Ovary (tissue), 9 donors: ENCODE measurements around the gene MYO1B. TPM values are rescaled to one million over a fixed set of nuclear protein-coding genes. Genes with fewer than 3 reads are reported as not detected.

Experiments used
- DNase-seq, 5 donors: peaks; one replicate each; pipeline ENCODE4 v3.0.0-alpha.2; 2019 to 2020
- H3K27ac ChIP-seq, 2 donors: fragments of 200-600 bp; one replicate each; pipeline versions ENCODE4 v1.5.1 to v1.8.0; 2019 to 2022
- H3K27me3 ChIP-seq: fragments of 200-600 bp; one replicate; pipeline ENCODE4 v1.8.0; 2022
- H3K36me3 ChIP-seq: fragments of 200-600 bp; sonication (generic); one replicate; pipeline ENCODE4 v1.5.1; 2019
- H3K4me1 ChIP-seq: one replicate; pipeline ENCODE4 v1.8.1; 2013; ENCODE audit warnings: mild to moderate bottlenecking, moderate library complexity; ENCODE audit not compliant: insufficient read depth
- H3K4me3 ChIP-seq: fragments of 200-600 bp; sonication (generic); one replicate; pipeline ENCODE4 v1.5.1; 2017
- H3K9me3 ChIP-seq, 2 donors: fragments of 200-600 bp in 1 of 2; sonication (generic) in 1 of 2; one replicate each; pipeline versions ENCODE4 v1.5.1 to v1.8.1; 2013 to 2019; ENCODE audit warnings: mild to moderate bottlenecking in 1 of 2, moderate library complexity in 1 of 2
- EP300 ChIP-seq: sonication (generic); formaldehyde crosslinking; IDR thresholded peaks from one replicate; pipeline ENCODE4 v1.6.1; 2017; ENCODE audit warnings: antibody characterized with exemption
- POLR2A ChIP-seq: fragments of 450-650 bp; IDR thresholded peaks from one replicate; pipeline ENCODE4 v1.6.1; 2017; ENCODE audit warnings: antibody characterized with exemption, mild to moderate bottlenecking, moderate library complexity
- WGBS, 3 donors: extraction: QIAGEN DNeasy Blood & Tissue Kit in 1 of 3; methylation state at CpG; one replicate each; pipeline versions ENCODE4 v1.1.5 to v1.1.7; 2013 to 2017; 5-methylcytosine and 5-hydroxymethylcytosine counted together
- intact Hi-C, 4 donors: fragments of 100-400 bp; cut with DNase I; formaldehyde crosslinking; loops; one replicate each; pipeline versions ENCODE4 v1.11.0 to v1.15.1; 2022 to 2023
- polyA plus RNA-seq, 2 donors: library from polyadenylated mRNA; stranded (reverse); fragments of 200-250 nt in 1 of 2; fragments of 350-450 nt in 1 of 2; fragmentation: Illumina TruSeq in 1 of 2; extraction: RNeasy Lipid Tissue Mini Kit (QIAGEN cat#74804) in 1 of 2; gene quantifications; one replicate each; pipeline ENCODE4 v1.2.3, GENCODE V29; 2013 to 2014
- total RNA-seq, 7 donors: library from RNA; depleted of rRNA in 2 of 7; stranded (reverse); fragments of >200 nt in 2 of 7; fragmentation: NEBNext Ultra II Directional in 3 of 7; extraction: Animal tissue kit (Norgen Biotek cat#: 25700) in 3 of 7; gene quantifications; one replicate each; pipeline versions ENCODE4 v1.1.0 to v1.2.4, GENCODE V29; 2016 to 2023
- TF ChIP-seq, protein P1 (sequence below), 3 donors: fragments of 450-650 bp in 2 of 3; fragments of 200-600 bp in 1 of 3; IDR thresholded peaks; one replicate each; pipeline versions ENCODE4 v1.5.1 to v1.8.0; 2016 to 2022; ENCODE audit warnings: antibody characterized with exemption in 3 of 3, mild to moderate bottlenecking in 1 of 3
- donor health status: DM: no; HTN: no; CAD: no; lungs with moderate emphysema.
- donor health status: DM: no; HTN: no; CAD: no.
- donor health status: Bipolar disorder and iron deficiency.
- donor health status: DM: yes; HTN: yes; CAD: no.
- donor health status: DM: no; HTN: no; CAD: no.
- donor health status: DM: yes; HTN: yes; CAD: no.

The MYO1B gene
- total and polyA plus RNA-seq, 9 donors: 15.8 to 34.7 (median 27.3) TPM

DNA sequence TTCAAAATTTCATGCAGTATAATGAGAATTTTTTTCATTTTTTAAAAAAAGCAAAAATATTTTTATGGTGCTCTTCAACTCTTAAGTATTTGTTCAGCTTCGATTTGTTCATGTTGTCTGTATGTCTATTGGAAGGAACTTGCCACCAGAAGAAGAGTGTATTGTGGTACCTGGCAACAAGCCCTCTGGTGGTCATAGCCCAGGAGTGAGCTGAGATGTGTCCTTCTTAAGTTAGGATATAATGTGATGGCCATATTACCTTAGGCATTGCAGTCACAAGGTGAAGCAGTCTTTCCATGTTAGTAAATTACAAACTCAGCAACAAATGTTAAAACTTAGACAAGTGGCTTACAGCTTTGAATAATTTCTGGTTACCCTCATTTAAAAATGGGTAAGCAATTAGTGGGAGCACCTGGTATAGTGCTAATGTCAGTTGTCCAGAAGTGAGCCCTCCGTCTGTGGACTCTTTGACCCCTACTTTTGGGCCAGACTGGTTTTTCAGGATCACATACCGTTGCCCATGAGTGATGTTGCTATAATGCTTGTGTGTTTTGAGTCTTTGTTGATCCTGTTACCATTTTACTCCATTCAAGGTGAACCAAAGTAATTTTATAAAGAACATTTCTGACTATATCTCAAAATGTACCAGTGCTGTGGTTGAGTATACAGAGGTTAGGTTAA lies 57.4 kb downstream of the MYO1B start:
- DNase-seq: no peak
- intact Hi-C loops: loop anchor here in 1 of 4 donors (10.0 kb wide), 1 partner anchor 58 kb away; the partner anchor contains the start of gene MYO1B
- TF ChIP-seq, protein P1, sequence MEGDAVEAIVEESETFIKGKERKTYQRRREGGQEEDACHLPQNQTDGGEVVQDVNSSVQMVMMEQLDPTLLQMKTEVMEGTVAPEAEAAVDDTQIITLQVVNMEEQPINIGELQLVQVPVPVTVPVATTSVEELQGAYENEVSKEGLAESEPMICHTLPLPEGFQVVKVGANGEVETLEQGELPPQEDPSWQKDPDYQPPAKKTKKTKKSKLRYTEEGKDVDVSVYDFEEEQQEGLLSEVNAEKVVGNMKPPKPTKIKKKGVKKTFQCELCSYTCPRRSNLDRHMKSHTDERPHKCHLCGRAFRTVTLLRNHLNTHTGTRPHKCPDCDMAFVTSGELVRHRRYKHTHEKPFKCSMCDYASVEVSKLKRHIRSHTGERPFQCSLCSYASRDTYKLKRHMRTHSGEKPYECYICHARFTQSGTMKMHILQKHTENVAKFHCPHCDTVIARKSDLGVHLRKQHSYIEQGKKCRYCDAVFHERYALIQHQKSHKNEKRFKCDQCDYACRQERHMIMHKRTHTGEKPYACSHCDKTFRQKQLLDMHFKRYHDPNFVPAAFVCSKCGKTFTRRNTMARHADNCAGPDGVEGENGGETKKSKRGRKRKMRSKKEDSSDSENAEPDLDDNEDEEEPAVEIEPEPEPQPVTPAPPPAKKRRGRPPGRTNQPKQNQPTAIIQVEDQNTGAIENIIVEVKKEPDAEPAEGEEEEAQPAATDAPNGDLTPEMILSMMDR (IDR thresholded peaks at IDR 0.05): no peak
- TF ChIP-seq EP300 (no peak), POLR2A (no peak)
- Histone ChIP-seq H3K4me1 (peaks cover 17% of the 10 kb centered on the region), H3K9me3 (no peaks in the 10 kb centered on the region), H3K4me3 (no peak overlapping the region), H3K36me3 (no peaks in the 10 kb centered on the region), H3K27ac (peak overlapping the region in 1 of 2 donors; percentile 1), H3K27me3 (no peaks in the 10 kb centered on the region)
- WGBS, 3 donors: 92 to 95% (median 94%) methylated on average over 3 of the region's 3 CpGs

- Histone ChIP-seq H3K9me3 (no peaks in the 10 kb centered on the region), H3K27ac (peak overlapping the region in 1 of 2 donors; percentile 1), H3K4me3 (no peak overlapping the region), H3K4me1 (peaks cover 14% of the 10 kb centered on the region), H3K27me3 (no peaks in the 10 kb centered on the region), H3K36me3 (no peaks in the 10 kb centered on the region)
- DNase-seq: no peak
- no peak for TF ChIP-seq POLR2A
- no peak for TF ChIP-seq EP300
- WGBS, 3 donors: 59 to 81% (median 71%) methylated on average over 5 of the region's 5 CpGs
- intact Hi-C loops: loop anchor here in 1 of 4 donors (10.0 kb wide), 1 partner anchor 59 kb away; the partner anchor contains the start of gene MYO1B
Measured at GRCh38 chr2:191303140-191304005, 58.2 kb downstream of the MYO1B start.

DNA sequence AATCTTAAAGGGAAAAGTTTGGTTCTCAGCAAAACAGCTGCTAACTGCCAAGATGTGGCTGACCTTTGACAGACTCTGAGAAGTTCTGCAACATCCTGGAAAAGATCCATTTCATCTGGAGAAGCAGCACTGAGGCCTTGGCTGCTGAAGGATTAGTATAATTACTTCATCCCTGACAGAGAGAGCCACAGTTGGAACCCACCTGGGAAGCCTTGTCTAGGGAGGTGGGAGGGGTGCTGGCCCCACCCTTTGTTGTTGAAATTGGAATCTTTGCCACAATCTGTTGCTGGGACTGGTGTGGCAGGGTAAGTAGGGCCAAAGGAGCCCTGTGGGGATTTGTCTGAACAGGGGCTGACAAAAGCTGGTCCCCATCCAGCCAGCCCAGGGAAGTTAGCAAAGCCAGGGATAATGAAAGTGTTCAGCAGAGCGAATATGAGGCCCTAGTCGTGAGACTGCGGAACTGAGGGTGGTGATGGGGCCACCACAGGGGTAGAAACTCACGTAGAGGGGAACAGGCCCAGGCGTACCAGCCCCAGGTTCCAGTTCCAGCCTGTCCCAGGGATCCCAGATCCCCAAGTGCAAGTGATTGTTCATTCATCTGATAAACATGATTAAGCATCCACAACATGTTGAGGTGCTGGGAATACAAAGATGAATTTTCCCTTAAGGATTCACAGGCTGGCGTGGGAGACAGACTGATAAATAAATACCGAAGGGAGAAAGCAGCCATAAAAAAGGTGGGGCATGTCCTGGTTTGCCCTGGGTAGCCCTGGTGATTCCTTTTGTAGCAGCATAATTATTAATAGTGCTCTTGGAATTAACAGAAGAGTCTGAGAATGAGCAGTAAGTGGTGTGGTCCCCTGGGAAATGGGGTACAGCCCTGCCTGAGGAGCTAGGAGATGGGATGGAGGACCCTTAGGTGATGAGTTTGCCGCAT lies 60.0 kb downstream of the MYO1B start:
- H3K9me3 ChIP-seq: no peaks in the 10 kb centered on the region
- H3K4me1 ChIP-seq: peaks cover 12% of the 10 kb centered on the region
- H3K4me3 ChIP-seq: no peak overlapping the region
- peak; percentile 55 to 78 (median 72) for DNase-seq
- TF ChIP-seq EP300: no peak
- TF ChIP-seq, protein P1 (IDR thresholded peaks at IDR 0.05): no peak
- no peak for TF ChIP-seq POLR2A
- 52 to 55% (median 53%) methylated on average over 8 of the region's 8 CpGs for WGBS, 3 donors
- intact Hi-C loops: loop anchor here in 1 of 4 donors (10.0 kb wide), 1 partner anchor 60 kb away; the partner anchor contains the start of gene MYO1B
- no peaks in the 10 kb centered on the region for H3K36me3 ChIP-seq
- peak overlapping the region; percentile 53 to 80 for H3K27ac ChIP-seq
- H3K27me3 ChIP-seq: no peaks in the 10 kb centered on the region

DNA sequence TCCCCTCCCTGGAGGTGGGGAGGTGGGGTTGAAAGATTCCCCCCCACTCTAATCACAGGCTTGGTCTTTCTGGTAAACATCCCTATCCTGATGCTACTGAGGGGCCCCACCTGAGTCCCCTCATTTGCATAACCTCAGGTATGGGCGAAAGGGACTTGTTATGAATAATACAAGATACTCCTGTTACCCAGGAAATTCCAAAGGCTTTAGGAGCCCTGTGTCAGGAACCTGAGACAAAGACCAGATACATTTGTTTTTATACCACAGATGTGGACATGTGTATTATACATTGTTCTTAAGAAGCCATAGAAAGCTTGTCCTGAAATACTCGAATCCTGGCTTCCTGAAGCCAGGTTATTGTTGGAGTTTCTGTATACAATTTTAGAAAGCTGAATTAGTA lies 62.8 kb downstream of the MYO1B start:
- Histone ChIP-seq H3K4me1 (peaks cover 12% of the 10 kb centered on the region), H3K27ac (no peak overlapping the region), H3K9me3 (no peaks in the 10 kb centered on the region), H3K36me3 (no peaks in the 10 kb centered on the region), H3K4me3 (no peak overlapping the region), H3K27me3 (no peaks in the 10 kb centered on the region)
- no peak for DNase-seq
- 93 to 97% (median 93%) methylated on average over 2 of the region's 2 CpGs for WGBS, 3 donors
- TF ChIP-seq EP300: no peak
- TF ChIP-seq, protein P1 (IDR thresholded peaks at IDR 0.05): no peak
- TF ChIP-seq POLR2A: no peak
- intact Hi-C loops: loop anchor here in 1 of 4 donors (10.0 kb wide), 1 partner anchor 63 kb away; the partner anchor contains the start of gene MYO1B
